ENCODE measurements around the gene PKD1.

PKD1 gene

GRCh38 chr16:2096853-2097595 lies 38.7 kb downstream of the PKD1 start:
- no peak for TF ChIP-seq ZNF830 (tag by site-specific recombination; IDR thresholded peaks at IDR 0.05; ENCODE audit: low read depth)
- no peak for TF ChIP-seq BCL11A (tag by site-specific recombination; IDR thresholded peaks at IDR 0.05; ENCODE audit: low read depth)
- no peak for TF ChIP-seq WT1 (tag by site-specific recombination; IDR thresholded peaks at IDR 0.05)
- no peak for TF ChIP-seq HOXA7 (CRISPR knock-in tag; IDR thresholded peaks at IDR 0.05; ENCODE audit: borderline replicate concordance)
- no peak for TF ChIP-seq KLF17 (tag by site-specific recombination; IDR thresholded peaks at IDR 0.05)
- TF ChIP-seq PRDM10 (tag by site-specific recombination; IDR thresholded peaks at IDR 0.05): no peak
- no peak for TF ChIP-seq ZNF610 (tag by site-specific recombination; IDR thresholded peaks at IDR 0.05; ENCODE audit: borderline replicate concordance)
- no peak for TF ChIP-seq ZNF777 (tag by site-specific recombination; IDR thresholded peaks at IDR 0.05; ENCODE audit: borderline replicate concordance)
- Histone ChIP-seq H3K4me1 (ENCODE audit: control insufficient read depth, insufficient read depth, low read length) (no peaks in the 10 kb centered on the region), H3K27ac (ENCODE audit: extremely low read depth, low read depth, low read length) (no peak overlapping the region), H3K9me3 (ENCODE audit: control insufficient read depth, insufficient read depth, low read depth, low read length) (no peaks in the 10 kb centered on the region), H3K4me3 (ENCODE audit: low read depth, low read length) (no peak overlapping the region), H3K36me3 (ENCODE audit: control insufficient read depth in 2 of 2, insufficient read depth in 1 of 2, low read length in 2 of 2) (peaks cover 0 to 61% of the 10 kb centered on the region in 2 experiments; a peak in 1 of 3 replicates)
- CTCF ChIA-PET: no interaction called here
- POLR2A ChIA-PET: no interaction called here

- H3K4me1 ChIP-seq (ENCODE audit: control insufficient read depth, insufficient read depth, low read length): no peaks in the 10 kb centered on the region
- CTCF ChIA-PET: interaction anchor here (1.3 kb wide), 1 partner anchor 81 kb away, joined by 3 read pairs; no protein-coding TSS in a partner anchor
These were observed 39.6 kb downstream of the PKD1 start for GRCh38 chr16:2095918-2096582.

More at GRCh38 chr16:2095918-2096582, 39.6 kb downstream of the PKD1 start:
- Histone ChIP-seq H3K27ac (ENCODE audit: extremely low read depth, low read depth, low read length) (no peak overlapping the region), H3K9me3 (ENCODE audit: control insufficient read depth, insufficient read depth, low read depth, low read length) (no peaks in the 10 kb centered on the region), H3K36me3 (ENCODE audit: control insufficient read depth in 2 of 2, insufficient read depth in 1 of 2, low read length in 2 of 2) (peaks cover 0 to 65% of the 10 kb centered on the region in 2 experiments; a peak in 1 of 3 replicates), H3K4me3 (ENCODE audit: low read depth, low read length) (no peak overlapping the region)
- POLR2A ChIA-PET: no interaction called here
- TF ChIP-seq ZNF211 (tag by site-specific recombination; IDR thresholded peaks at IDR 0.05; ENCODE audit: low read depth): no peak
- no peak for TF ChIP-seq ZNF37A (tag by site-specific recombination; IDR thresholded peaks at IDR 0.05)
- TF ChIP-seq ZFP37 (tag by site-specific recombination; IDR thresholded peaks at IDR 0.05): no peak
- no peak for TF ChIP-seq ZNF692 (tag by site-specific recombination; IDR thresholded peaks at IDR 0.05)
- no peak for TF ChIP-seq ZBTB48 (tag by site-specific recombination; IDR thresholded peaks at IDR 0.05)
- TF ChIP-seq ZNF311 (tag by site-specific recombination; IDR thresholded peaks at IDR 0.05; ENCODE audit: borderline replicate concordance): no peak
- TF ChIP-seq MYNN (tag by site-specific recombination; IDR thresholded peaks at IDR 0.05; ENCODE audit: borderline replicate concordance): no peak
- TF ChIP-seq ZIC2 (tag by site-specific recombination; IDR thresholded peaks at IDR 0.05): no peak
- TF ChIP-seq ZBTB8A (tag by site-specific recombination; IDR thresholded peaks at IDR 0.05): no peak
- no peak for TF ChIP-seq ZNF501 (tag by site-specific recombination; IDR thresholded peaks at IDR 0.05)
- TF ChIP-seq TCF7L2 (IDR thresholded peaks at IDR 0.05; ENCODE audit: borderline replicate concordance, low read depth, low read length): no peak
- no peak for TF ChIP-seq ZNF18 (tag by site-specific recombination; IDR thresholded peaks at IDR 0.05)
- no peak for TF ChIP-seq ZNF214 (tag by site-specific recombination; IDR thresholded peaks at IDR 0.05; ENCODE audit: borderline replicate concordance)
- TF ChIP-seq ZNF248 (tag by site-specific recombination; IDR thresholded peaks at IDR 0.05): no peak
- no peak for TF ChIP-seq ZNF473 (tag by site-specific recombination; IDR thresholded peaks at IDR 0.05)
- no peak for TF ChIP-seq ZBTB6 (tag by site-specific recombination; IDR thresholded peaks at IDR 0.05)
